GM19238 (cell line): ENCODE measurements around the gene SYT5.
"Not testable (repeated sequence)": the region's sequence is repeated elsewhere in the genome, so short reads cannot be mapped to it uniquely, and the experiment has no call there.

Experiments used
- DNase-seq: peaks from one replicate; pipeline ENCODE4 v3.0.0; 2011; ENCODE audit warnings: low spot score; ENCODE audit not compliant: insufficient read length

Gene SYT5

DNA sequence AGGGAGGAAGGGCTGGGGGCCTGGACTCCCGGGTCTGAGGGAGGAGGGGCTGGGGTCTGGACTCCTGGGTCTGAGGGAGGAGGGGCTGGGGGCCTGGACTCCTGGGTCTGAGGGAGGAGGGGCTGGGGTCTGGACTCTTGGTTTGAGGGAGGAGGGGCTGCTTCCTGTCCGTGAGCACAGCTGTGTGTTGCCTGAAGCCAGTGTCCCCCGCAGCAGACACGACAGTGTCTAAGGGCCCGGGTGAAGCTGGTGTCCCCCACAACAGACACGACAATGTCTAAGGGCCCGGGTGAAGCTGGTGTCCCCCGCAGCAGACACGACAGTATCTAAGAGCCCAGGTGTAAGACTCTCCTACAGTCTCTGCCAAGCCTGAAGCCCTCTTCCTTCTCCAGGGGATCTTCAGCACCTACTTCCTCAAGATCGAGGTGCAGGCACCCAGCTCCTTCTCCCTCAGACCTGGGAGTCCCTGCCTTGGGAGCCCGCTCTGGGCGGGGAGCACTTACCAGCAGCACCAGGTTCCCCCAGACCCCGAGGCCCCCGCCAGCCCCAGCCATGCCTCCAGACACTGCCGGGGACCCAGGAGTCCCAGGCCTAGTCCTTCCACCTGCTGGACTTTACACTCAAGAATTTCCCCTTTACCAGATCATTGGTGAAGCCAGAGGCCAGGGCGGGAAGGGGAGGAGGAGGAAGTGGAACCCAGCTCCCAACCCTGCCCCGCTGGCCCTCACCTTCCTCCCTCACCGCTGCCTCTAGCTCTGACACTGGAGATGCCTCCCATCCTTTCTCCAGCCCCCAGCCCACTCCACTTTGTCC, 29.0 kb upstream of the SYT5 start, which contains the start of gene PTPRH:
Gene PTPRH, minus strand, starts transcription at position 622 of the 813 bp plus-strand sequence. Its CDS starts 68 bp downstream, at position 554.
- no peak for DNase-seq

GRCh38 chr19:55206664-55207500, 26.8 kb upstream of the SYT5 start:
- no peak for DNase-seq

GRCh38 chr19:55202199-55202598, 22.1 kb upstream of the SYT5 start:
- not testable (repeated sequence) for DNase-seq

DNA sequence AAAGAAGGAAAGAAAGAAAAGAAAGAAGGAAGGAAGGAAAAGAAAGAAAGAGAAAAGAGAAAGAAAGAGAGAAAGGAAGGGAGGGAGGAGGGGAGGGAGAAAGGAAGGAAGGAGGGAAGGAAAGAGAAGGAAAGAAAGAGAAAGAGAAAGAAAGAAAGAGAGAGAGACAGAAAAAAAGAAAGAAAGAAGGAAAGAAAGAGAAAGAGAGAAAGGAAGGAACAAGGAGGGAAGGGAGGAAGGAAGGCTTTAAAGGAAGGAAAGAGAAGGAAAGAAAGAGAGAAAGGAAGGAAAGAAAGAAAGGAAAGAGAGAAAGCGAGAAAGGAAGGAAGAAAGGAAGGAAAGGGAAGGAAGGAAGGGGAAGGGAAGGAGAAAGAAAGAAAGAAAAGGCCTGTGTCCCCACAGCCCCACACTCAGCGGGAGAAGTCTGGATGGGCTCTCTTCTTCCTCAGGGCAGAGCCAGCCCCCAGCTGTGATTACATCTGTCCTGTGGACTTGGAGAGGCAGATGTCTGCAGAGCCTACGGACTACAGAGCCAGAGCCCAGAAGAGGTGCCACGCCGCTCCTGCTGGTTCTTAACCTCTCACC, 19.6 kb upstream of the SYT5 start:
- no peak for DNase-seq

DNA sequence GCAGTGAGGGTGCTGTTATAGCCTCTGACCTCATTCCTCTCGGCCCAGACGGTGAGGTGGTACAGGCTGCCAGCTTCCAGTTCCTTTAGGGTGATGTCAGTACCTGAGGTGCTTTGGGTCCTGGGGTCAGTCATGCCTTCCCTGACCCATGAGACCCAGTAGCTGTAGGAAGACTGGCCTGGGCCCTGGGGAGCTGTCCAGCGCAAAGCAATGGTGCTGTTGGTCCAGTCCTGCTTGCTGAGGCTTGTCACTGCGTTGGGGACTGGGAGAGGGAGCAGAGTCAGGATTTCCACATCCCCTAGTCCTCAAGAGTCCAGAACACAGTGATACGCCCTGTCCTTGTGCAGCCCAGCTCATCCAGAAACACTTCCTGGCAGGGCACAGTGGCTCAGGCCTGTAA, 18.6 kb upstream of the SYT5 start:
- DNase-seq, result no peak

DNA sequence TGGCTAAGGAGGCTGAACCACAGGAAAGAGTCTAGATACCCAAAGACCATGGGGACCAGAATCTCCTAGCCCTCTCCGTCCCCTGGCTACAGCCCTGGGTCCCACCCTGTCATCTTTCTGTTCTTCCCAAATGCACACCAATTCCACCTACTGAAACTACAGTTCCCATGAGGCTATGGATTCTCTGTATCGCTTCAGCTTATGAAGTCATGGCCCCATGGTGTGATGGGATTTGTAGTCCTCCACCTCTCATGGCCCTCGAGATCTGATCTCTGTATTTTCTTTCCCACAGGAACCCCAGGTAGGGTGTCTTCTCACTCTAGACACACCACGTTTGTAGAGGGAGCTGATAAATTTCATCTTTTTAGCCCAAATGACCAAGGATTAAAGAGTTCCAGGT, 17.4 kb upstream of the SYT5 start:
- DNase-seq, result no peak

- no peak for DNase-seq
Measured at GRCh38 chr19:55196803-55197202, 16.7 kb upstream of the SYT5 start.

DNA sequence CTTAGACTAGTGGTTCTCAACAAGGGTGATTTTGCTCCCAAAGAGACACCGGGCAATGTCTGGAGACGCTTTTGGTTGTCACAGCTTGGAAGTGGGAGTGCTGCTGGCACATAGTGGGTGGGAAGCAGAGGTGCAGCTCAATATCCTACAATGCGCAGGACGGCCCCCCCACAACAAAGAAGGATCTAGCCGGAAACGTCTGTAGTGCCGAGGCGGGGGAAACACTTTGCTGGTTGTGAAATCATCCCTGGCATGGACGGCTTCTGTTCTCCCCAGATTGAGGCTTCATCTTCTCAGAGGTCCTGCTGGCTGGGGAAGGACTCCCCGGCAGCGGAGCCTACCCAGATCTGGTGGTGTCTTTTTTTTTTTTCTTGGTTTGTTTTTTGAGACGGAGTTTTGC, 13.4 kb upstream of the SYT5 start:
- DNase-seq, result no peak

GRCh38 chr19:55189403-55189835, 9.3 kb upstream of the SYT5 start:
- no peak for DNase-seq

DNA sequence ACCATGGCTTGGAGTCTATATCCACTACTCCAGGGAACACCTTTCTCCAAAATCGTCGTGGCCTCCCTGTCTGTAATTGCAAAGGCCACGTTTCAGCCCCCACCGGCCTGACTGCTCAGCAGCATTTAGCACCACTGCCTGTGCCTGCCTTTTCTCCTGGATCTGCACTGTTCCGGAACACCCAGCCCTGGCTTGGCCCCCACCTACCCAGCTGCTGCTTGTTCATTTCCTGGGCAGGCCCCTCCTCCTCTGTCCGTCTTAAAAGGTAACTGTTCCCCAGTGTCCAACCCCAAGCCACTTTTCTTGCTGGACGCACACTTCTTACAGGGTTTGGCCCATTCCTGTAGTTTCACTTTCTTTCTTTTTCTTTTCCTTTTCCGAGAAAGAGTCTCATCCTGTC, 8.5 kb upstream of the SYT5 start:
- DNase-seq, result no peak

- DNase-seq, result no peak
Measured at GRCh38 chr19:55186080-55186479, 6.0 kb upstream of the SYT5 start.

DNA sequence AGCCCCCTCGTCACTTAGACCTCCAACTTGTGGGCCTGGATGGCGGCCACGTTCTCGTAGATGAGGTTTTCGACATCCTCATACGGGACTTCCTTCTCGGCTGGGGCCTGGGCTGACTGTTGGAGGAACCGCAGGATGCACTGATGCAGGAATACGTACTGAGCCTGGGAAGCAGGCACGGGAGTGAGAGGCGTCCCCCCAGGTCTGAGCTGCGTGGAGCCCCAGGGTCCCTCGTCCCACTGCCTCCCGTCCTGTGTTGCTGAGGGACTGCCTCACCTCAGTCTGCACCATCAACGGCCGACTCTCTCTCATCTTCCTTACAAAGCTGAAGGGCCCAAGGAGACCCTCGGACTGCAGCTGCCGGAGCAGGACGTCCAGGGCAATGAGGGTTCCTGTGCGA, 1.7 kb upstream of the SYT5 start:
- DNase-seq, result no peak

DNA sequence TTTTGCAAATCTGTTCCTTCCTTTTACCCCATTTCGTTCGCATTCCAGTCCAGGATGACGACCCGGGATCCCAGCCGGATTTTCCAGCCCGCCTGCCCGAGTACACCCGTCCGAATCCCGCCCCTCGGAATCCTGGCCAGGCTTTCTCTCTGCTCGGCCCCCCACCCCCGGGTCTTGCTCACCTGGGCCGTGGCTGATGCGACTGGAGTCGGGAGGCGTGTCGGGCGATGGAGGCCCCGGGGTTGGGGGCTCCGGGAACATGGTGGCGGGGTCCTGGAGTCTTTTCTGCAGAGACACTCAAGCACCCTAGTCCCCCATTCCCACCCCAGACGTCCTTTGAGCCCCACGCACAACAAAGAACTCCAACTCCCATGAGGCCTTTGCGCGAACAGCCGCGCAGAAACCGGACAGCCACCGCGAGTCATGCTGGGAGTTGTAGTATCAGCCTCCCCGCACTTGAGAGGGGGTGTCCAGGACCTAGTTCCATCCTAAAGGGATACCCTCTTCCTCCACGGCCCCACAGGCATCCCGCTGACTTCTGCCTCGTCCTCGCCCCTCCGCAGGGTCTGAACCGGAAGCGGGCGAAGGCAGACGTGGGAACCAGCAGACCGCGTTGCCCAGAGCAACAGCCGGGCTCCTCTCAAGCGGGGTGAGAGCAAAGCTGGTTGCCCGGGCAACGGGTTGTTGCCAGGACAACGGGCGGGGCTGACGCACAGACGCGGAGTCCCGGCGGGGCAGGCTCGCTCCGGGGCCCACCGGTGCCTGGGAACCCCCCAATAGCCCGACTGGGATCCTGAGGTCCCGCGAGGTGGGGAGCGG, 1.1 kb downstream of the SYT5 start:
- peak; percentile 97 for DNase-seq

DNA sequence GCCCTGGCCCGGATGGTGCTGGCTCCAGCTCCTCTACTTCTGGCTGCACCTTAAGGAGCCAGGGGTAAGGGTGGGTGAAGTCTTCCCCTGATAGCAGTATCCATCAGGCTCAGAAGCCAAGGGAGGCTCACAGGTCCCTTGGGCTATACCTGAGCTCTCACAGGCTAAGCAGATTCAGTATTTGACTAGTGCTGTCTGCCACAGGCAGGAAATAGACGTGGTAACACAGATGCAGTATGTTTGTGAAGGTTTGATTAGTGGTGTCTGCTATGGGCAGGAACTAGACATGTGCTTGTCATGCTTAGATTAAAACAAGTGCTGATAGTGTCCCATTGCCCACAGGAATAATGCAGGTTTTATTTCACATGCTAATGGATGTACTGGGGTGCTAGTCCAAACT, 4.0 kb downstream of the SYT5 start:
- no peak for DNase-seq

GRCh38 chr19:55175117-55175867, 4.8 kb downstream of the SYT5 start:
- DNase-seq, result no peak

DNA sequence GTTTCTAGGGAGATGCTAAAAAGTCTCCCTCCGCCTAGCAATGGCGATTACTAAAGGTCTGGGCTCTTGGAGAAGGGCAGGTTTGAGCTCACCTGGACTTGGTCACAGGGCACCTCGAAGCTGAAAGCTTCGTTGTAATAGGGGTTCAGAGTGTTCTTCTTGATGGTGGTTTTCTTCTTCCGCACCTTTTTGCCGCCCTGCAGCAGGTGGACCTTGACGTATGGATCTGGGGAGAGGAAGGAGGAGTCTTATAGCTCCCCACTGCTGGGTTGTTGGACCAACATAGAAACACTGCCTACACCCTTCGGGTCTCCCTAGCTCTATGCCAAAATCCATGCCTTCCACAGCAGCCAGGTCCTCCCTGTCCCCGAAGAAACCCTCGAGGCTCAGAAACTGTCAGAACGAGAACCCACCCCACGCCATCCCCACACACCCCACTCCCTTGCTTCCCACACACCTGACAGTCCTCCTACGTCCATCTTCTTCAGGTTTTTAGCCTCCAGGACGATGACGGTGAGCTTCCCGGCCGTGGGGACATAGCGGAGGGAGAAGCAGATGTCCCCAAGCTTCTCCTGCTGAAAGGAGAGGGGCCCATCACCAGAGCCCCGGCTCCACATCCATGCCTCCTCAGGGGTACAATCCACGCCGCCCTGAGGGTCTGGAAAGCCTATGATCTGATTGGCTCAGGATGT, 5.5 kb downstream of the SYT5 start:
- DNase-seq, result no peak

DNA sequence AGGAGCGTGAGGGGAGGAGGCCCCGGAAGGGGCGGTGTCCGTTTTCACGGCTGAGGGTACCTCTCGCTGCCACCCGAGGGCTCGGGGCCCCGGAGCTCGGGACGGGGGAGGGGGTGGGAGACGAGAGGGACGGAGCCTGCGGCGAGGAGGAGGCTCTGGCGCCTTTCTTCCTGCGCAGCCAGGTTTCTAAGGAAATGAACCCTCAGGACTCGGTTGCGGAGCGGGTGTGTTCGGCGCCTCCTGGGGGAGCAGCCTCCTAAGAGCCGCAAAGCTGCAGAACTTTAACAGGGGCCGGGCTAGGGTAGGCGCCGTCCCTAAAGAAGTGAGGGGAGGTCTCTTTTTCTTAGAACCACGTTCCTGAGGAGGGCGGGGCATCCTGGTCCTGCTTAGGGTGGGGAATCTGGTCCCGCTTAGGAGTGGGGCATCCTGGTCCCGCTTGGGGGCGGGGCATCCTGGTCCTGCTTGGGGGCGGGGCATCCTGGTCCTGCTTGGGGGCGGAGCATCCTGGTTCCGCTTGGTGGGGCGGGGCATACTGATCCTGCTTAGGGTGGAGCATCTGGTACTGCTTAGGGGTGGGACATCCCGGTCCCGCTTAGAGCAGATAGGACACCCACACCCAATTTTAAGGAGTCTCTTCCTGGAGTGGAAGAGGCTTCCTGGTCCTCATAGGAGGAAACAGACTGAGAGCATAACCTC, 6.2 kb downstream of the SYT5 start:
- DNase-seq, result no peak

DNA sequence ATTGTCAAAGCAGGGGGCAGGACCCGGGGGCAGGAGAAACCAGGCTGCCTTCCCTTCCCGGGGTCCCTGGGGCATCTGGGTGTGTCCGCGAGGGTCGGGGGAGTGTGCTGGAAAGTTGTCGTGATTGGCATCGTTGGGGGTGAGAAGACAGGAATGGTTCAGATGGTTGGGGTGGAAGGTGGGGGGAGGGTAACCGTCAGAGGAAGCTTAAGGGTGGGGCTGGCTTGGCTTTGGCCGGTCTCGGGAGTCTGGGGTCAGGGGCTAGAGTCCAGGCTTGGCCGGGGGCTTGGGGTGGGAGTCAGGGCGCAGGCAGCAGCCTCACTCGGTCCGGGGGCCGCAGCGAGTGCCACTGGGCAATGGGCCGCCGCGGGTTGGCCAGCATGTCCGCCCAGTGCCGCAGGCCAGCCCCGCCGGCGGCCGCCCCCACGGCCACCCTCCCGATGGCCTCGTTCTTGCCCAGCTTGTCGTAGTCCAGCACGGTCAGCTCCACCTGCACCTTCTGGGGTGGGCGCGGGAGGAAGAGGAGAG, 6.8 kb downstream of the SYT5 start:
- no peak for DNase-seq

DNA sequence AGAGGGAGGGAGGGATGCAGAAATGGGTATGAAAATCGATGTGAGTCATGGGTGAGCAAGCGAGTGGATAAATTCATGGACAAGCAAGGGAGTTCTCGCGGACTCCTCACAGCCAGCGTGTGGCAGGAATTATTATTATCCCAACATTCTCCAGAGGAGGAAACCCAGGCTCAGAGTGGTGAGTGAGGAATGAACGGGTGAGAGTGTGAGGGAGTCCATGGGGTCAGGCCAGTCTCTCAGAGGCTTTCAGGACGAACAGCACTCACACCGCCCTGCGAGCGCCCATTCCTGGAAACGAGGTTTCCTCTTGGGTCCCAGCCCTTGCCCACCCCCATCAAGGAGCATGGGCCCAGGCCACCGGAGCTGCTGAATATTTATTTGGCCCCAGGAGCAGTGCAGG, 7.3 kb downstream of the SYT5 start:
- DNase-seq, result no peak
